Activated CD4-positive, alpha-beta memory T cell treated with anti-CD3 and anti-CD28 coated beads for 36 hours (primary cell): ENCODE data around the gene LIMK2. TPM values are rescaled to one million over a fixed set of nuclear protein-coding genes. Genes with fewer than 3 reads are reported as not detected.

ENCODE experiments used
- CTCF ChIA-PET: fragments of 350-600 bp; sonication (Branson Sonifier 250); formaldehyde crosslinking; loops from one replicate; lab custom pipeline; 2021; ENCODE audit warnings: antibody characterized with exemption, inconsistent platforms; lab: Charles Lee
- POLR2A ChIA-PET: fragments of 350-600 bp; sonication (Branson Sonifier 250); formaldehyde crosslinking; loops from one replicate; lab custom pipeline; 2021; ENCODE audit warnings: antibody characterized with exemption; lab: Charles Lee
- DNase-seq: peaks from one replicate; pipeline ENCODE4 v3.0.0-alpha.2; 2020
- H3K27ac Mint-ChIP-seq: one replicate; pipeline ENCODE4 v1.8.0; 2021; ENCODE audit warnings: mixed read lengths
- H3K27me3 Mint-ChIP-seq: one replicate; pipeline ENCODE4 v1.8.0; 2021; ENCODE audit warnings: mixed read lengths
- H3K36me3 Mint-ChIP-seq: one replicate; pipeline ENCODE4 v1.8.0; 2021; ENCODE audit warnings: mixed read lengths
- H3K4me1 Mint-ChIP-seq: one replicate; pipeline ENCODE4 v1.8.0; 2021; ENCODE audit warnings: low read depth, mixed read lengths
- H3K4me3 Mint-ChIP-seq: one replicate; pipeline ENCODE4 v1.8.0; 2021; ENCODE audit warnings: mild to moderate bottlenecking, mixed read lengths
- H3K9me3 Mint-ChIP-seq: one replicate; pipeline ENCODE4 v1.8.0; 2021; ENCODE audit warnings: mixed read lengths
- intact Hi-C: fragments of 100-400 bp; cut with micrococcal nuclease; formaldehyde crosslinking; loops from one replicate; pipeline ENCODE4 v1.15.1; 2023
- total RNA-seq, 2 experiments: library from RNA; stranded (reverse); gene quantifications; one replicate each; pipeline ENCODE4 v1.2.3, GENCODE V29; 2021

The LIMK2 gene
- total RNA-seq, 2 experiments from 2014 or later, result 42.0 to 44.7 TPM

- H3K27me3 Mint-ChIP-seq, result no peaks in the 10 kb centered on the region
- H3K36me3 Mint-ChIP-seq, result peaks cover 38% of the 10 kb centered on the region
- intact Hi-C loops, result no loop called here
- no peaks in the 10 kb centered on the region for H3K4me1 Mint-ChIP-seq
- ChIA-PET CTCF (interaction anchor here (1.4 kb wide), 1 partner anchor 10 kb away, joined by 5 read pairs; no protein-coding TSS in a partner anchor), POLR2A (no interaction called here)
- H3K4me3 Mint-ChIP-seq, result no peak overlapping the region
- H3K27ac Mint-ChIP-seq, result no peak overlapping the region
- no peak for DNase-seq
- no peaks in the 10 kb centered on the region for H3K9me3 Mint-ChIP-seq
Observed at GRCh38 chr22:31262312-31263133, 50.4 kb downstream of the LIMK2 start.

- Mint-ChIP-seq H3K9me3 (no peaks in the 10 kb centered on the region), H3K27me3 (no peaks in the 10 kb centered on the region), H3K4me3 (no peak overlapping the region), H3K36me3 (peaks cover 48% of the 10 kb centered on the region), H3K27ac (no peak overlapping the region), H3K4me1 (no peaks in the 10 kb centered on the region)
- CTCF ChIA-PET, result interaction anchor here (1.0 kb wide), 1 partner anchor 8 kb away, joined by 3 read pairs; no protein-coding TSS in a partner anchor
- intact Hi-C loops, result no loop called here
- POLR2A ChIA-PET, result interaction anchor here (0.7 kb wide), 1 partner anchor 120 kb away, joined by 5 read pairs; no protein-coding TSS in a partner anchor
- no peak for DNase-seq
Observed at GRCh38 chr22:31263896-31264640, 52.0 kb downstream of the LIMK2 start.

- intact Hi-C loops, result no loop called here
- ChIA-PET POLR2A (no interaction called here), CTCF (interaction anchor here (1.4 to 1.5 kb wide), 2 partner anchors 17 to 45 kb away, joined by 3 to 4 read pairs; no protein-coding TSS in a partner anchor)
- Mint-ChIP-seq H3K9me3 (no peaks in the 10 kb centered on the region), H3K36me3 (peaks cover 33% of the 10 kb centered on the region), H3K27ac (no peak overlapping the region), H3K4me3 (no peak overlapping the region), H3K27me3 (no peaks in the 10 kb centered on the region), H3K4me1 (peaks cover 11% of the 10 kb centered on the region)
- DNase-seq, result no peak
Observed at GRCh38 chr22:31268281-31268680, 56.2 kb downstream of the LIMK2 start.

GRCh38 chr22:31269892-31270579 lies 57.9 kb downstream of the LIMK2 start:
- intact Hi-C loops, result loop anchor here (5.0 to 10.0 kb wide), 2 partner anchors 33 to 325 kb away; no protein-coding TSS in a partner anchor
- POLR2A ChIA-PET, result interaction anchor here (1.0 to 1.2 kb wide), 2 partner anchors 16 to 58 kb away, joined by 3 read pairs; partner anchors contain the start of gene LIMK2

GRCh38 chr22:31271026-31271425 lies 58.9 kb downstream of the LIMK2 start:
- Mint-ChIP-seq H3K27ac (no peak overlapping the region), H3K36me3 (peaks cover 45% of the 10 kb centered on the region), H3K4me1 (peaks cover 17% of the 10 kb centered on the region), H3K4me3 (no peak overlapping the region), H3K27me3 (no peaks in the 10 kb centered on the region), H3K9me3 (no peaks in the 10 kb centered on the region)
- POLR2A ChIA-PET, result no interaction called here
- CTCF ChIA-PET, result interaction anchor here (0.8 to 6.0 kb wide), 9 partner anchors 13 to 186 kb away, joined by 3 to 79 read pairs (median 9); partner anchors contain the start of genes LIMK2, PIK3IP1 and SELENOM
- intact Hi-C loops, result loop anchor here (5.0 to 10.0 kb wide), 2 partner anchors 34 to 326 kb away; no protein-coding TSS in a partner anchor
- no peak for DNase-seq

More at GRCh38 chr22:31269892-31270579, 57.9 kb downstream of the LIMK2 start:
- Mint-ChIP-seq H3K27ac (peak overlapping the region; percentile 41), H3K36me3 (peaks cover 42% of the 10 kb centered on the region), H3K9me3 (no peaks in the 10 kb centered on the region), H3K4me1 (peaks cover 12% of the 10 kb centered on the region), H3K27me3 (no peaks in the 10 kb centered on the region), H3K4me3 (no peak overlapping the region)
- no peak for DNase-seq
- CTCF ChIA-PET, result interaction anchor here (0.7 to 5.0 kb wide), 9 partner anchors 14 to 185 kb away, joined by 3 to 55 read pairs (median 3); partner anchors contain the start of genes PIK3IP1 and SELENOM

- Mint-ChIP-seq H3K9me3 (no peaks in the 10 kb centered on the region), H3K36me3 (peaks cover 45% of the 10 kb centered on the region), H3K27me3 (no peaks in the 10 kb centered on the region), H3K4me3 (no peak overlapping the region), H3K27ac (peak overlapping the region; percentile 28), H3K4me1 (peaks cover 17% of the 10 kb centered on the region)
- intact Hi-C loops, result loop anchor here (5.0 to 10.0 kb wide), 2 partner anchors 34 to 327 kb away; no protein-coding TSS in a partner anchor
- no peak for DNase-seq
- CTCF ChIA-PET, result interaction anchor here (0.8 to 6.0 kb wide), 7 partner anchors 13 to 167 kb away, joined by 3 to 79 read pairs (median 43); partner anchors contain the start of genes LIMK2, PIK3IP1 and SELENOM
- POLR2A ChIA-PET, result no interaction called here
Observed at GRCh38 chr22:31271485-31271884, 59.4 kb downstream of the LIMK2 start.

GRCh38 chr22:31272522-31273446 lies 60.7 kb downstream of the LIMK2 start:
- no peak overlapping the region for H3K4me3 Mint-ChIP-seq
- no peaks in the 10 kb centered on the region for H3K9me3 Mint-ChIP-seq
- POLR2A ChIA-PET, result interaction anchor here (0.8 kb wide), 1 partner anchor 18 kb away, joined by 4 read pairs; no protein-coding TSS in a partner anchor
- CTCF ChIA-PET, result interaction anchor here (0.6 to 6.0 kb wide), 39 partner anchors 9 to 326 kb away, joined by 3 to 79 read pairs (median 6); partner anchors contain the start of genes LIMK2, PIK3IP1, RNF185 and SELENOM
- intact Hi-C loops, result loop anchor here (2.0 to 10.0 kb wide), 3 partner anchors 35 to 328 kb away; partner anchors contain the start of gene LIMK2
- H3K27ac Mint-ChIP-seq, result peak overlapping the region; percentile 40
- peaks cover 24% of the 10 kb centered on the region for H3K4me1 Mint-ChIP-seq
- DNase-seq, result peak; percentile 67
- peaks cover 44% of the 10 kb centered on the region for H3K36me3 Mint-ChIP-seq
- H3K27me3 Mint-ChIP-seq, result no peaks in the 10 kb centered on the region

GRCh38 chr22:31274017-31274416 lies 61.9 kb downstream of the LIMK2 start:
- ChIA-PET POLR2A (interaction anchor here (1.0 kb wide), 1 partner anchor 15 kb away, joined by 3 read pairs; no protein-coding TSS in a partner anchor), CTCF (interaction anchor here (0.7 to 6.0 kb wide), 19 partner anchors 10 to 1407 kb away, joined by 3 to 79 read pairs (median 10); partner anchors contain the start of genes LIMK2, PIK3IP1, RNF185 and SELENOM)
- peaks cover 43% of the 10 kb centered on the region for H3K36me3 Mint-ChIP-seq
- no peak for DNase-seq
- no peaks in the 10 kb centered on the region for H3K27me3 Mint-ChIP-seq
- H3K27ac Mint-ChIP-seq, result peak overlapping the region; percentile 39
- no peaks in the 10 kb centered on the region for H3K9me3 Mint-ChIP-seq
- H3K4me3 Mint-ChIP-seq, result no peak overlapping the region
- H3K4me1 Mint-ChIP-seq, result peaks cover 37% of the 10 kb centered on the region
- intact Hi-C loops, result loop anchor here (5.0 to 10.0 kb wide), 2 partner anchors 37 to 329 kb away; no protein-coding TSS in a partner anchor

GRCh38 chr22:31275018-31275417 lies 62.9 kb downstream of the LIMK2 start:
- CTCF ChIA-PET, result interaction anchor here (2.3 to 6.0 kb wide), 6 partner anchors 9 to 63 kb away, joined by 8 to 79 read pairs (median 22); partner anchors contain the start of genes LIMK2 and PIK3IP1
- H3K9me3 Mint-ChIP-seq, result no peaks in the 10 kb centered on the region
- peak overlapping the region; percentile 61 for H3K27ac Mint-ChIP-seq
- intact Hi-C loops, result loop anchor here (5.0 to 10.0 kb wide), 2 partner anchors 37 to 330 kb away; no protein-coding TSS in a partner anchor
- DNase-seq, result no peak
- H3K4me1 Mint-ChIP-seq, result peaks cover 47% of the 10 kb centered on the region
- no peaks in the 10 kb centered on the region for H3K27me3 Mint-ChIP-seq
- POLR2A ChIA-PET, result interaction anchor here (0.5 to 1.0 kb wide), 3 partner anchors 14 to 119 kb away, joined by 3 read pairs; no protein-coding TSS in a partner anchor
- H3K36me3 Mint-ChIP-seq, result peaks cover 49% of the 10 kb centered on the region
- no peak overlapping the region for H3K4me3 Mint-ChIP-seq
